GM12878 (cell line): ENCODE measurements around the gene TOB1. TPM values are rescaled to one million over a fixed set of nuclear protein-coding genes. Genes with fewer than 3 reads are reported as not detected.

Experiments
- ATAC-seq: fragments of 200-7000 bp; cut with Tn5 transposase; 3 replicates; pipeline ENCODE4 v1.9.1; 2020; ENCODE audit warnings: mild to moderate bottlenecking, moderate library complexity
- BruUV-seq: library from RNA; stranded (reverse); fragments of 400-500 nt; replicated peaks from 2 replicates; lab custom pipeline; 2021; lab: Mats Ljungman, UMichigan
- CTCF ChIA-PET: fragments of 300-600 bp; sonication (Branson Sonifier 250); formaldehyde crosslinking; extraction: SDS; loops from one replicate; lab custom pipeline; 2021; ENCODE audit warnings: inconsistent platforms; lab: Yijun Ruan, JAX
- POLR2A ChIA-PET: fragments of 350-600 bp; formaldehyde crosslinking; extraction: SDS; loops from one replicate; lab custom pipeline; 2021; ENCODE audit warnings: inconsistent platforms; lab: Charles Lee
- RAD21 ChIA-PET: fragments of 300-600 bp; sonication (Branson Sonifier 250); formaldehyde crosslinking; loops from one replicate; lab custom pipeline; 2023; ENCODE audit warnings: antibody characterized with exemption; ENCODE audit not compliant: unreplicated experiment; lab: Charles Lee
- SMC1A ChIA-PET: fragments of 300-600 bp; sonication (Branson Sonifier 250); formaldehyde crosslinking; loops from one replicate; lab custom pipeline; 2023; ENCODE audit not compliant: unreplicated experiment, uncharacterized antibody; lab: Charles Lee
- DNase-seq: peaks from one replicate; pipeline ENCODE4 v3.0.0-alpha.2; 2011; ENCODE audit warnings: low read depth, low spot score
- FAIRE-seq: peaks from 3 replicates; lab custom pipeline; 2011; peaks lifted over from hg19 to GRCh38; lab: Jason Lieb, UNC
- H2AFZ ChIP-seq: 2 replicates; pipeline ENCODE4 v1.6.0; 2011; ENCODE audit warnings: low read depth, low read length, control low read depth; ENCODE audit not compliant: control insufficient read depth
- H3K27ac ChIP-seq: 2 replicates; pipeline ENCODE4 v1.5.1; 2011; ENCODE audit warnings: control low read depth; ENCODE audit not compliant: control insufficient read depth, insufficient read depth
- H3K27me3 ChIP-seq, 2 experiments: replicated peaks in 1 of 2; 2 replicates each; pipeline versions ENCODE4 v1.6.0 to v1.6.1; 2011; ENCODE audit warnings: low read length in 1 of 2; ENCODE audit not compliant: control insufficient read depth in 2 of 2, insufficient read depth in 2 of 2
- H3K36me3 ChIP-seq, 2 experiments: 2 replicates each; pipeline ENCODE4 v1.5.1; 2011; ENCODE audit warnings: low read length in 1 of 2; ENCODE audit not compliant: control insufficient read depth in 2 of 2, insufficient read depth in 2 of 2
- H3K4me1 ChIP-seq: 2 replicates; pipeline ENCODE4 v1.6.1; 2011; ENCODE audit warnings: mild to moderate bottlenecking, low read length, moderate library complexity, mixed read lengths; ENCODE audit not compliant: control insufficient read depth, insufficient read depth
- H3K4me2 ChIP-seq: 2 replicates; pipeline ENCODE4 v1.6.0; 2011; ENCODE audit warnings: control low read depth; ENCODE audit not compliant: control insufficient read depth, insufficient read depth
- H3K4me3 ChIP-seq: fragments of 200-600 bp; sonication (generic); 2 replicates; pipeline ENCODE4 v1.5.1; 2016
- H3K79me2 ChIP-seq: 2 replicates; pipeline ENCODE4 v1.6.0; 2011; ENCODE audit warnings: low read length; ENCODE audit not compliant: control insufficient read depth, insufficient read depth
- H3K9ac ChIP-seq: 2 replicates; pipeline ENCODE4 v1.8.0; 2011; ENCODE audit warnings: low read length, control low read depth, mixed read lengths; ENCODE audit not compliant: control insufficient read depth, insufficient read depth
- H3K9me3 ChIP-seq: replicated peaks from 3 replicates; pipeline ENCODE4 v1.5.1; 2011; ENCODE audit warnings: mild to moderate bottlenecking, low read length; ENCODE audit not compliant: control insufficient read depth, insufficient read depth
- H4K20me1 ChIP-seq: 2 replicates; pipeline ENCODE4 v1.6.0; 2011; ENCODE audit not compliant: control insufficient read depth, insufficient read depth
- ATF7 ChIP-seq: fragments of 450-650 bp; IDR thresholded peaks from 2 replicates; pipeline ENCODE4 v1.6.1; 2016; ENCODE audit warnings: low read depth, mild to moderate bottlenecking
- CHD1 ChIP-seq: IDR thresholded peaks from 2 replicates; pipeline ENCODE4 v1.6.1; 2012; ENCODE audit warnings: low read depth, low read length, improper control_type of control experiment
- CREB1 ChIP-seq: IDR thresholded peaks from 2 replicates; pipeline ENCODE4 v1.6.1; 2012; ENCODE audit warnings: low read depth, mild to moderate bottlenecking, inconsistent platforms
- CUX1 ChIP-seq: IDR thresholded peaks from 2 replicates; pipeline ENCODE4 v1.6.1; 2012; ENCODE audit warnings: improper control_type of control experiment, low read depth, low read length; ENCODE audit not compliant: insufficient replicate concordance
- E2F4 ChIP-seq: IDR thresholded peaks from 2 replicates; pipeline ENCODE4 v1.6.1; 2012; ENCODE audit warnings: low read depth, low read length, improper control_type of control experiment
- EP300 ChIP-seq, 2 experiments: fragments of 150-350 bp in 1 of 2; IDR thresholded peaks; 2 replicates each; pipeline ENCODE4 v1.6.1; 2011 to 2012; ENCODE audit warnings: low read depth in 2 of 2, low read length in 2 of 2, borderline replicate concordance in 1 of 2, improper control_type of control experiment in 1 of 2, inconsistent platforms in 1 of 2; ENCODE audit not compliant: control insufficient read depth in 1 of 2
- EZH2 ChIP-seq: IDR thresholded peaks from 2 replicates; pipeline ENCODE4 v1.6.1; 2012; ENCODE audit warnings: low read depth, mild to moderate bottlenecking, control low read depth, inconsistent platforms, low read length, borderline replicate concordance; ENCODE audit not compliant: control insufficient read depth
- FOXM1 ChIP-seq: IDR thresholded peaks from 2 replicates; pipeline ENCODE4 v1.6.1; 2012; ENCODE audit warnings: low read depth, mild to moderate bottlenecking, inconsistent platforms, low read length, moderate library complexity
- LARP7 ChIP-seq: fragments of 450-650 bp; IDR thresholded peaks from 2 replicates; pipeline ENCODE4 v1.6.1; 2017; ENCODE audit warnings: mild to moderate bottlenecking
- PAX8 ChIP-seq: fragments of 450-650 bp; IDR thresholded peaks from 2 replicates; pipeline ENCODE4 v1.6.1; 2017; ENCODE audit warnings: mild to moderate bottlenecking, moderate library complexity
- POLR2AphosphoS5 ChIP-seq: IDR thresholded peaks from 2 replicates; pipeline ENCODE4 v1.6.1; 2011; ENCODE audit warnings: mild to moderate bottlenecking, low read length, inconsistent platforms
- SMAD1 ChIP-seq: fragments of 450-650 bp; IDR thresholded peaks from 2 replicates; pipeline ENCODE4 v1.6.1; 2018; ENCODE audit warnings: mild to moderate bottlenecking, low read depth; ENCODE audit not compliant: partially characterized antibody
- YY1 ChIP-seq: IDR thresholded peaks from 2 replicates; pipeline ENCODE4 v1.6.1; 2011; ENCODE audit warnings: low read depth, mild to moderate bottlenecking, low read length
- ZZZ3 ChIP-seq: IDR thresholded peaks from 2 replicates; pipeline ENCODE4 v1.6.1; 2011; ENCODE audit warnings: low read depth; ENCODE audit not compliant: control insufficient read depth, insufficient read length
- WGBS: methylation state at CpG from one replicate; pipeline ENCODE4 v1.1.6; 2016; ENCODE audit warnings: low lambda C conversion rate; ENCODE audit not compliant: insufficient replicate concordance, insufficient coverage; ENCODE audit errors: missing lambda C conversion rate; 5-methylcytosine and 5-hydroxymethylcytosine counted together
- in situ Hi-C: fragments of 300-500 bp; cut with MboI; formaldehyde crosslinking; loops from 9 replicates; pipeline ENCODE4 v1.14.3; 2018; ENCODE audit warnings: mixed read lengths
- intact Hi-C: fragments of 100-400 bp; cut with micrococcal nuclease; formaldehyde crosslinking; loops from one replicate; pipeline ENCODE4 v1.14.2; 2022; ENCODE audit not compliant: unreplicated experiment
- polyA plus RNA-seq, 11 experiments: library from polyadenylated mRNA; depleted of rRNA in 4 of 11; unstranded in 6 of 11; stranded (reverse) in 5 of 11; fragments of >200 nt; fragmentation: Nextera tagmentation in 4 of 11; fragmentation: Illumina TruSeq in 1 of 11; extraction: Ambion mirVana in 4 of 11; extraction: Trizol in 1 of 11; gene quantifications; 1 replicate in 1 of 11; 2 replicates in 10 of 11; pipeline versions ENCODE4 v1.2.1 to v1.2.3, GENCODE V29; 2011 to 2016; ENCODE audit warnings: inconsistent platforms in 2 of 11, missing spikeins in 2 of 11, low read depth in 1 of 11
- total RNA-seq, 4 experiments: library from RNA; depleted of rRNA in 3 of 4; stranded (reverse); fragments of >200 nt in 3 of 4; fragmentation: Illumina TruSeq in 1 of 4; extraction: Trizol in 1 of 4; gene quantifications; 2 replicates each; pipeline versions ENCODE4 v1.2.1 to v1.2.3, GENCODE V29; 2013 to 2021
- TF ChIP-seq, protein P1 (sequence below): fragments of 450-650 bp; IDR thresholded peaks from 2 replicates; pipeline ENCODE4 v1.6.1; 2017; ENCODE audit warnings: antibody characterized with exemption, mild to moderate bottlenecking, moderate library complexity

Gene TOB1
- total and polyA plus RNA-seq, 10 of the 15 experiments (the other 5 are each of a cell fraction or from before 2014, with no cell fraction given), result 5.0 to 32.4 (median 13.7) TPM

- Histone ChIP-seq H3K4me2 (peak overlapping the region; percentile 75), H4K20me1 (no peaks in the 10 kb centered on the region), H3K4me1 (no peaks in the 10 kb centered on the region), H3K9ac (peak overlapping the region; percentile 68), H3K27ac (peak overlapping the region; percentile 68; the same call in 1 of the 2 replicates), H2AFZ (no peak overlapping the region; the same call in 1 of the 2 replicates), H3K27me3 (no peaks in the 10 kb centered on the region), H3K9me3 (no peaks in the 10 kb centered on the region), H3K79me2 (peaks cover 39% of the 10 kb centered on the region), H3K36me3 (no peaks in the 10 kb centered on the region; a peak in 1 of 4 replicates), H3K4me3 (peak overlapping the region; percentile 92)
- SMC1A ChIA-PET, result interaction anchor here (1.5 to 5.6 kb wide), 5 partner anchors 8 to 92 kb away, joined by 3 to 46 read pairs (median 3); no protein-coding TSS in a partner anchor
- 10% methylated on average over 6 of the region's 6 CpGs for WGBS
- no TSS peak for BruUV-seq
- no peak for DNase-seq
- POLR2A ChIA-PET, result interaction anchor here (1.3 to 3.5 kb wide), 2 partner anchors 9 to 12 kb away, joined by 4 to 31 read pairs; no protein-coding TSS in a partner anchor
- ATAC-seq, result no peak
- RAD21 ChIA-PET, result interaction anchor here (3.9 kb wide), 1 partner anchor 12 kb away, joined by 19 read pairs; no protein-coding TSS in a partner anchor
- no peak for FAIRE-seq
- intact Hi-C loops, result loop anchor here (2.0 to 10.0 kb wide), 3 partner anchors 188 to 390 kb away; partner anchors contain the start of gene NME1
- in situ Hi-C loops, result loop anchor here (5.0 kb wide), 2 partner anchors 48 to 288 kb away; partner anchors contain the start of gene NME1
- CTCF ChIA-PET, result interaction anchor here (0.7 to 8.7 kb wide), 6 partner anchors 9 to 467 kb away, joined by 3 to 85 read pairs (median 6); partner anchors contain the start of gene LRRC59
- TF ChIP-seq ZZZ3, result no peak
- TF ChIP-seq, protein P1, sequence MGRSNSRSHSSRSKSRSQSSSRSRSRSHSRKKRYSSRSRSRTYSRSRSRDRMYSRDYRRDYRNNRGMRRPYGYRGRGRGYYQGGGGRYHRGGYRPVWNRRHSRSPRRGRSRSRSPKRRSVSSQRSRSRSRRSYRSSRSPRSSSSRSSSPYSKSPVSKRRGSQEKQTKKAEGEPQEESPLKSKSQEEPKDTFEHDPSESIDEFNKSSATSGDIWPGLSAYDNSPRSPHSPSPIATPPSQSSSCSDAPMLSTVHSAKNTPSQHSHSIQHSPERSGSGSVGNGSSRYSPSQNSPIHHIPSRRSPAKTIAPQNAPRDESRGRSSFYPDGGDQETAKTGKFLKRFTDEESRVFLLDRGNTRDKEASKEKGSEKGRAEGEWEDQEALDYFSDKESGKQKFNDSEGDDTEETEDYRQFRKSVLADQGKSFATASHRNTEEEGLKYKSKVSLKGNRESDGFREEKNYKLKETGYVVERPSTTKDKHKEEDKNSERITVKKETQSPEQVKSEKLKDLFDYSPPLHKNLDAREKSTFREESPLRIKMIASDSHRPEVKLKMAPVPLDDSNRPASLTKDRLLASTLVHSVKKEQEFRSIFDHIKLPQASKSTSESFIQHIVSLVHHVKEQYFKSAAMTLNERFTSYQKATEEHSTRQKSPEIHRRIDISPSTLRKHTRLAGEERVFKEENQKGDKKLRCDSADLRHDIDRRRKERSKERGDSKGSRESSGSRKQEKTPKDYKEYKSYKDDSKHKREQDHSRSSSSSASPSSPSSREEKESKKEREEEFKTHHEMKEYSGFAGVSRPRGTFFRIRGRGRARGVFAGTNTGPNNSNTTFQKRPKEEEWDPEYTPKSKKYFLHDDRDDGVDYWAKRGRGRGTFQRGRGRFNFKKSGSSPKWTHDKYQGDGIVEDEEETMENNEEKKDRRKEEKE, result no peak
- no peak for TF ChIP-seq E2F4
- TF ChIP-seq ATF7, result no peak
- no peak for TF ChIP-seq CHD1
- TF ChIP-seq PAX8, result no peak
- no peak for TF ChIP-seq YY1
- TF ChIP-seq LARP7, result no peak
- TF ChIP-seq FOXM1, result no peak
- TF ChIP-seq EZH2, result no peak
- TF ChIP-seq EP300 (IDR thresholded peaks at IDR 0.05; ENCODE audit: borderline replicate concordance in 1 of 2, control insufficient read depth in 1 of 2, low read depth in 2 of 2, low read length in 2 of 2), result no peak
- no peak for TF ChIP-seq CREB1
- no peak for TF ChIP-seq SMAD1
- no peak for TF ChIP-seq CUX1
- TF ChIP-seq POLR2AphosphoS5, result no peak
Observed at GRCh38 chr17:50864747-50865059, 1.5 kb downstream of the TOB1 start.
